B cell (primary cell): ENCODE measurements around the gene KLHDC8B. TPM values are rescaled to one million over a fixed set of nuclear protein-coding genes. Genes with fewer than 3 reads are reported as not detected.

Experiments
- ATAC-seq: fragments of 200-7000 bp; cut with Tn5 transposase; one replicate; pipeline ENCODE4 v1.10.0; 2021; ENCODE audit warnings: low read depth, mild to moderate bottlenecking, moderate number of reproducible peaks, moderate library complexity
- CTCF ChIA-PET: fragments of 350-600 bp; sonication (Branson Sonifier 250); formaldehyde crosslinking; loops from one replicate; lab custom pipeline; 2021; ENCODE audit warnings: antibody characterized with exemption, inconsistent platforms; lab: Charles Lee
- POLR2A ChIA-PET: fragments of 350-600 bp; sonication (Branson Sonifier 250); formaldehyde crosslinking; loops from one replicate; lab custom pipeline; 2021; ENCODE audit warnings: antibody characterized with exemption; lab: Charles Lee
- DNase-seq: peaks from one replicate; pipeline ENCODE4 v3.0.0; 2013
- H2AFZ ChIP-seq: 2 replicates; pipeline ENCODE4 v1.6.1; 2012; ENCODE audit warnings: mild to moderate bottlenecking, low read depth, low read length; ENCODE audit not compliant: insufficient read depth, poor library complexity, severe bottlenecking
- H3K27ac ChIP-seq, 2 donors: 1 replicate in 1 of 2; 2 replicates in 1 of 2; pipeline ENCODE4 v1.5.1; 2012 to 2013; ENCODE audit warnings: low read length in 2 of 2, mild to moderate bottlenecking in 2 of 2, moderate library complexity in 1 of 2
- H3K27me3 ChIP-seq, 4 experiments: fragments of 200-600 bp in 1 of 4; sonication (generic) in 1 of 4; replicated peaks in 1 of 4; 1 replicate in 2 of 4; 2 replicates in 2 of 4; pipeline versions ENCODE4 v1.6.1 to v1.7.0; 2013 to 2016; ENCODE audit warnings: low read length in 3 of 4, mild to moderate bottlenecking in 2 of 4, mixed read lengths in 1 of 4, moderate library complexity in 1 of 4; ENCODE audit not compliant: insufficient read depth in 4 of 4, control insufficient read depth in 3 of 4; ENCODE audit errors: control extremely low read depth in 1 of 4
- H3K36me3 ChIP-seq, 2 experiments: replicated peaks in 1 of 2; 1 replicate in 1 of 2; 2 replicates in 1 of 2; pipeline versions ENCODE4 v1.6.1 to v1.7.1; 2013; ENCODE audit warnings: low read length in 1 of 2; ENCODE audit not compliant: insufficient read depth in 2 of 2, control insufficient read depth in 1 of 2; ENCODE audit errors: control extremely low read depth in 1 of 2, extremely low read depth in 1 of 2
- H3K4me1 ChIP-seq, 2 donors: fragments of 200-600 bp in 1 of 2; sonication (generic) in 1 of 2; 1 replicate in 1 of 2; 2 replicates in 1 of 2; pipeline versions ENCODE4 v1.5.1 to v1.6.1; 2013 to 2017; ENCODE audit warnings: low read length in 2 of 2; ENCODE audit not compliant: control insufficient read depth in 2 of 2, insufficient read depth in 2 of 2
- H3K4me2 ChIP-seq: replicated peaks from 2 replicates; pipeline ENCODE3; 2012; ENCODE audit warnings: mild to moderate bottlenecking, low read depth, low read length; ENCODE audit not compliant: poor library complexity, severe bottlenecking
- H3K4me3 ChIP-seq, 5 experiments: fragments of 200-600 bp in 1 of 5; sonication (generic) in 1 of 5; 1 replicate in 3 of 5; 2 replicates in 2 of 5; pipeline versions ENCODE4 v1.5.1 to v1.7.0; 2011 to 2016; ENCODE audit warnings: low read length in 4 of 5, mild to moderate bottlenecking in 4 of 5, low read depth in 2 of 5, control low read depth in 1 of 5, moderate library complexity in 1 of 5; ENCODE audit not compliant: insufficient read depth in 1 of 5; ENCODE audit errors: control extremely low read depth in 1 of 5, extremely low read depth in 1 of 5
- H3K79me2 ChIP-seq: fragments of 200-600 bp; sonication (generic); one replicate; pipeline ENCODE4 v1.6.0; 2016; ENCODE audit warnings: low read length; ENCODE audit not compliant: control insufficient read depth, insufficient read depth
- H3K9ac ChIP-seq: fragments of 200-600 bp; sonication (generic); 2 replicates; pipeline ENCODE4 v1.6.1; 2017; ENCODE audit warnings: mild to moderate bottlenecking, low read length, moderate library complexity
- H3K9me3 ChIP-seq, 3 donors: one replicate each; pipeline versions ENCODE4 v1.6.1 to v1.7.1; 2013; ENCODE audit warnings: low read length in 2 of 3; ENCODE audit not compliant: control insufficient read depth in 2 of 3, insufficient read depth in 1 of 3; ENCODE audit errors: control extremely low read depth in 1 of 3
- H4K20me1 ChIP-seq: 2 replicates; pipeline ENCODE4 v1.6.0; 2012; ENCODE audit warnings: mild to moderate bottlenecking, low read length; ENCODE audit not compliant: insufficient read depth, control insufficient read depth, poor library complexity, severe bottlenecking
- H3K27ac Mint-ChIP-seq: one replicate; pipeline ENCODE4 v1.8.0; 2021; ENCODE audit warnings: mixed read lengths
- H3K27me3 Mint-ChIP-seq: one replicate; pipeline ENCODE4 v1.8.0; 2021; ENCODE audit warnings: mixed read lengths
- H3K4me1 Mint-ChIP-seq: one replicate; pipeline ENCODE4 v1.8.0; 2021; ENCODE audit warnings: mixed read lengths
- H3K4me3 Mint-ChIP-seq: one replicate; pipeline ENCODE4 v1.8.0; 2021; ENCODE audit warnings: mixed read lengths
- H3K9me3 Mint-ChIP-seq: one replicate; pipeline ENCODE4 v1.8.0; 2022; ENCODE audit warnings: mixed read lengths; ENCODE audit not compliant: insufficient read depth
- CTCF ChIP-seq: fragments of 200-600 bp; IDR thresholded peaks from one replicate; pipeline ENCODE4 v1.8.0; 2022; ENCODE audit warnings: antibody characterized with exemption, mild to moderate bottlenecking
- EZH2 ChIP-seq: IDR thresholded peaks from 2 replicates; pipeline ENCODE4 v1.6.1; 2012; ENCODE audit warnings: borderline replicate concordance, low read depth, mild to moderate bottlenecking, moderate library complexity, low read length; ENCODE audit not compliant: insufficient read depth, poor library complexity, severe bottlenecking
- WGBS: methylation state at CpG from one replicate; pipeline ENCODE4 v1.1.5; 2013; ENCODE audit warnings: missing lambda C conversion rate; ENCODE audit not compliant: insufficient coverage; 5-methylcytosine and 5-hydroxymethylcytosine counted together
- intact Hi-C: fragments of 100-400 bp; cut with micrococcal nuclease; formaldehyde crosslinking; loops from one replicate; pipeline ENCODE4 v1.10.0; 2022
- polyA plus RNA-seq: library from polyadenylated mRNA; depleted of rRNA; stranded (reverse); fragments of >200 nt; gene quantifications from 2 replicates; pipeline ENCODE4 v1.2.3, GENCODE V29; 2012
- total RNA-seq, 2 donors: library from RNA; stranded (reverse); fragments of 120-200 nt in 1 of 2; gene quantifications; 1 replicate in 1 of 2; 2 replicates in 1 of 2; pipeline versions ENCODE4 v1.2.3 to v1.2.4, GENCODE V29; 2013 to 2022

KLHDC8B gene
- total and polyA plus RNA-seq, 2 donors (not counting 1 experiment from before 2014, with no cell fraction given) = 0.43 to 3.6 TPM

GRCh38 chr3:49133226-49133951 is 38.0 kb upstream of the KLHDC8B start:
- 10% methylated on average over 22 of the region's 30 CpGs for WGBS
- Mint-ChIP-seq H3K27me3 (peaks cover 26% of the 10 kb centered on the region), H3K9me3 (no peaks in the 10 kb centered on the region), H3K4me1 (peaks cover 2% of the 10 kb centered on the region), H3K4me3 (peak overlapping the region; percentile 16), H3K27ac (no peak overlapping the region)
- DNase-seq (no peak), ATAC-seq (no peak)
- Histone ChIP-seq H3K9me3 (no peaks in the 10 kb centered on the region), H3K4me1 (peaks cover 4 to 10% of the 10 kb centered on the region in 2 donors), H3K27me3 (peaks cover 0 to 36% (median 2%) of the 10 kb centered on the region in 4 experiments), H3K4me2 (peak overlapping the region; percentile 35), H2AFZ (no peak overlapping the region), H3K27ac (no peak overlapping the region), H4K20me1 (no peaks in the 10 kb centered on the region), H3K79me2 (no peaks in the 10 kb centered on the region), H3K9ac (no peak overlapping the region), H3K36me3 (no peaks in the 10 kb centered on the region), H3K4me3 (no peak overlapping the region)
- CTCF ChIA-PET = interaction anchor here (0.9 kb wide), 1 partner anchor 146 kb away, joined by 3 read pairs; no protein-coding TSS in a partner anchor
- intact Hi-C loops = no loop called here
- TF ChIP-seq EZH2 = no peak
- no peak for TF ChIP-seq CTCF
- POLR2A ChIA-PET = no interaction called here

GRCh38 chr3:49134471-49135265 is 36.7 kb upstream of the KLHDC8B start:
- POLR2A ChIA-PET = no interaction called here
- no peak overlapping the region for H2AFZ ChIP-seq
- Mint-ChIP-seq H3K27ac (no peak overlapping the region), H3K27me3 (peaks cover 26% of the 10 kb centered on the region), H3K4me1 (peaks cover 2% of the 10 kb centered on the region), H3K4me3 (no peak overlapping the region), H3K9me3 (no peaks in the 10 kb centered on the region)
- H3K27me3 ChIP-seq = peaks cover 0 to 39% (median 3%) of the 10 kb centered on the region in 4 experiments
- H3K79me2 ChIP-seq = no peaks in the 10 kb centered on the region
- no peak overlapping the region for H3K9ac ChIP-seq
- no peaks in the 10 kb centered on the region for H3K9me3 ChIP-seq
- no peaks in the 10 kb centered on the region for H4K20me1 ChIP-seq
- ATAC-seq (no peak), DNase-seq (no peak)
- H3K36me3 ChIP-seq = no peaks in the 10 kb centered on the region
- H3K4me3 ChIP-seq = no peak overlapping the region
- 85% methylated on average over 3 of the region's 3 CpGs for WGBS
- H3K27ac ChIP-seq = no peak overlapping the region
- CTCF ChIA-PET = no interaction called here
- intact Hi-C loops = no loop called here
- no peak overlapping the region for H3K4me2 ChIP-seq
- peaks cover 4 to 10% of the 10 kb centered on the region in 2 donors for H3K4me1 ChIP-seq
- TF ChIP-seq CTCF (no peak), EZH2 (no peak)
